Thoracic aorta (tissue), 2 donors: ENCODE results near the gene TIMM44. TPM values are rescaled to one million over a fixed set of nuclear protein-coding genes. Genes with fewer than 3 reads are reported as not detected.

ENCODE experiments used
- ATAC-seq: fragments of 150-250 bp; one replicate; pipeline ENCODE4 v1.8.0; 2017; ENCODE audit warnings: low read depth; ENCODE audit not compliant: insufficient number of reproducible peaks, low FRiP score
- DNase-seq: peaks from one replicate; pipeline ENCODE4 v3.0.0-alpha.2; 2020; ENCODE audit warnings: low spot score
- H3K27ac ChIP-seq, 2 donors: fragments of 200-600 bp; sonication (generic); 1 replicate in 1 of 2; 2 replicates in 1 of 2; pipeline ENCODE4 v1.5.1; 2016; ENCODE audit warnings: mild to moderate bottlenecking in 2 of 2, moderate library complexity in 2 of 2
- H3K27me3 ChIP-seq: fragments of 200-600 bp; sonication (generic); replicated peaks from 2 replicates; pipeline ENCODE4 v1.6.0; 2016; ENCODE audit warnings: mild to moderate bottlenecking; ENCODE audit not compliant: insufficient read depth
- H3K36me3 ChIP-seq: fragments of 200-600 bp; sonication (generic); one replicate; pipeline ENCODE4 v1.5.1; 2016
- H3K4me1 ChIP-seq, 2 donors: fragments of 200-600 bp; sonication (generic); 1 replicate in 1 of 2; 2 replicates in 1 of 2; pipeline versions ENCODE4 v1.5.1 to v1.6.0; 2016; ENCODE audit warnings: low read depth in 2 of 2, mild to moderate bottlenecking in 1 of 2; ENCODE audit not compliant: control insufficient read depth in 1 of 2
- H3K4me3 ChIP-seq: fragments of 200-600 bp; sonication (generic); 2 replicates; pipeline ENCODE4 v1.5.1; 2016; ENCODE audit warnings: mild to moderate bottlenecking
- H3K9me3 ChIP-seq: fragments of 200-600 bp; sonication (generic); 2 replicates; pipeline ENCODE4 v1.5.1; 2016
- total RNA-seq, 2 donors: library from RNA; depleted of rRNA; stranded (reverse); fragments of >200 nt; gene quantifications; one replicate each; pipeline versions ENCODE4 v1.1.0 to v1.2.3, GENCODE V29; 2016
- TF ChIP-seq, protein P1 (sequence below): fragments of 200-600 bp; sonication (generic); IDR thresholded peaks from one replicate; pipeline ENCODE4 v1.5.1; 2019; ENCODE audit warnings: antibody characterized with exemption

The TIMM44 gene
- total RNA-seq, 2 donors from 2014 or later = 51.2 to 77.6 TPM

DNA sequence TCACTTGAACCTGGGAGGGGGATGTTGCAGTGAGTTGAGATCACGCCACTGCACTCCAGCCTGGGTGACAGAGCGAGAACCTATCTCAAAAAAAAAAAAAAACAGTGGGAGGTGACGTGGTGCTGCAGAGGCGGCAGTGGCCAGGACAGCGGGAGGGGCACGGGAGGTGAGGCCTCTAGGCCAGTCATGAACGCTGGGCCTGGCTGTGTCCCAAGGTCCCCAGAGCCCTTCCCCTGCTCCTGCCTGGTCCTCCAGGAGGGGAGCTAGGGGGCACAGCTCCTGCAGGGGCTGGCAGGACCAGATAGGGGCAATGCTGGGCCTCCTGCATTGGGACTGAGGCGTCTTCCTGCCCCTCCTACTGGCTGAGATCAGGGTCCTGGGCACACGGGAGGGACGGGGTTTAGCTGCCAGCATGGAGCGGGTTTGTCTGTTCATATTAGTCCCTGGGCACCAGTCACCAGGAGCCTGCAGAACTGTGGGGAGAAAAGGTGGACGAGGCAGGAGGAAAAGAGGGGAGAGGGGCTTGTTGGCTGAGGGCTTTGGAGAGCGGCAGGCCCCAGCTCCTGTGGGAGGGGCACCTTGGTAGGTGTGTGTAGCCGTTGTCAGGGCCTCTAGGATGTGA is 35.3 kb downstream of the TIMM44 start:
- DNase-seq (no peak), ATAC-seq (no peak)
- H3K4me3 ChIP-seq = no peak overlapping the region
- no peaks in the 10 kb centered on the region for H3K9me3 ChIP-seq
- TF ChIP-seq, protein P1, sequence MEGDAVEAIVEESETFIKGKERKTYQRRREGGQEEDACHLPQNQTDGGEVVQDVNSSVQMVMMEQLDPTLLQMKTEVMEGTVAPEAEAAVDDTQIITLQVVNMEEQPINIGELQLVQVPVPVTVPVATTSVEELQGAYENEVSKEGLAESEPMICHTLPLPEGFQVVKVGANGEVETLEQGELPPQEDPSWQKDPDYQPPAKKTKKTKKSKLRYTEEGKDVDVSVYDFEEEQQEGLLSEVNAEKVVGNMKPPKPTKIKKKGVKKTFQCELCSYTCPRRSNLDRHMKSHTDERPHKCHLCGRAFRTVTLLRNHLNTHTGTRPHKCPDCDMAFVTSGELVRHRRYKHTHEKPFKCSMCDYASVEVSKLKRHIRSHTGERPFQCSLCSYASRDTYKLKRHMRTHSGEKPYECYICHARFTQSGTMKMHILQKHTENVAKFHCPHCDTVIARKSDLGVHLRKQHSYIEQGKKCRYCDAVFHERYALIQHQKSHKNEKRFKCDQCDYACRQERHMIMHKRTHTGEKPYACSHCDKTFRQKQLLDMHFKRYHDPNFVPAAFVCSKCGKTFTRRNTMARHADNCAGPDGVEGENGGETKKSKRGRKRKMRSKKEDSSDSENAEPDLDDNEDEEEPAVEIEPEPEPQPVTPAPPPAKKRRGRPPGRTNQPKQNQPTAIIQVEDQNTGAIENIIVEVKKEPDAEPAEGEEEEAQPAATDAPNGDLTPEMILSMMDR = no peak
- peaks cover 34% of the 10 kb centered on the region for H3K36me3 ChIP-seq
- H3K27me3 ChIP-seq = no peaks in the 10 kb centered on the region
- H3K4me1 ChIP-seq = peaks cover 13 to 34% of the 10 kb centered on the region in 2 donors
- H3K27ac ChIP-seq = no peak overlapping the region

DNA sequence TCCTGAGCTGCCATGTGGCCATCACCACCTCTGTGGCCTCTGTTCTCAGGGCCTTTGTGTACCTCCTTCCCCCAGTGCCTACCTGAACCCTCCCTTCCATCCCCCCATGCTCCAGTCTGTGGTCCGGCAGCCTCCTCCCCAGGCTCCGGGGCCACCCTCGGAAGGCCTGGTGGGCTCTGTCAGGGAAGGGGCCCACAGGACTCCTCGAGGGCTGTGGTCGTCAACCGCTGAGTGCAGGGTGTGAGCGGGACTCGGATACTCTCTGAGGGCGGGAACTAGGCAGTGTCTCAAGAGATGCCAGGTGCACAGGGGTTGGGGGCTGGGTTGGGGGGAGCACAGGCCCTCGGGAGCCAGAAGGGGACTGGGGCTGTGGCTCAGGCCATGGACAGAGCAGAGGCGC is 35.9 kb downstream of the TIMM44 start:
- Histone ChIP-seq H3K4me3 (no peak overlapping the region), H3K27me3 (no peaks in the 10 kb centered on the region), H3K27ac (no peak overlapping the region), H3K4me1 (peaks cover 18 to 41% of the 10 kb centered on the region in 2 donors), H3K9me3 (no peaks in the 10 kb centered on the region), H3K36me3 (peaks cover 29% of the 10 kb centered on the region)
- DNase-seq = no peak
- no peak for ATAC-seq
- TF ChIP-seq, protein P1 = no peak

DNA sequence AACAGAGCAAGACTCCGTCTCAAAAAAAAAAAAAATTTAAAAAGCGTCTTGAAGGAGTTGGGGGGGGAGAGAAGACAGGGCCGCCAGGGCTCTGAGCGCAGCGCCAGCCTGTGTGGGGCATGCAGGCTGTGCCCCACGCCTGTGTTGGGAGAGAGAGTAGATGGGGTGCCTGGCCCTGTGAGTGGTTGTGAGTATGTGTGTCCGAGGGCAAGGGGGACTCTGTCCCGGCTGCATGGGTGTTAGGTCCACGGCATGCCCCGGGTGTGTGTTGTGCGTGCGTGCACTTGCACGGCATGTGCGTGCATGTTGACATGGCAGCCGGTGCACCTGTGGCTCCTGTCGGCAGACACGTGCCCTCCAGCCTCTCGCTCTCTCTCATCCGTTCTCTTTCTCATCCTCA is 36.3 kb downstream of the TIMM44 start:
- ATAC-seq (no peak), DNase-seq (no peak)
- Histone ChIP-seq H3K27me3 (no peaks in the 10 kb centered on the region), H3K9me3 (no peaks in the 10 kb centered on the region), H3K36me3 (peaks cover 26% of the 10 kb centered on the region), H3K27ac (no peak overlapping the region), H3K4me3 (no peak overlapping the region), H3K4me1 (peaks cover 18 to 43% of the 10 kb centered on the region in 2 donors)
- TF ChIP-seq, protein P1 = no peak

DNA sequence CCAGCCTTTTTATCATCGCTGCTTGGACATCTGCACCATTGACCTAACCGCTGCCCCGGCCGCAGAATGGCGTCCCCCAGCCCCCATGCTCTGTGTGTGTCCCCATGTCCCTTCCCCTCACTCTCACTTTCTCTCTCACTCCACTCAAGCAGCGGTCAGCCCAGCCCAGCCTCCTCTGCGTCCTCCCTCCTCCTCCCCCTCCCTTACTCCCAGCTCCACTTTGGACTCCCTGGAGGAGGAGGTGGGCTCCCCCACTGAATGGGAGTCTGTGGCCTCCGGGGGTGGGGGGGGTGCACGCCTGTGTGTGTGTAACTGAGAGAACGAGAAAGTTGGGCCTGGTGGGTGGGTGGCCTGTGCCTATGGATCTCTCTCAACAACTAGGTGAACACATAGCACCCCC is 37.6 kb downstream of the TIMM44 start:
- Histone ChIP-seq H3K27ac (no peak overlapping the region), H3K9me3 (no peaks in the 10 kb centered on the region), H3K4me1 (peaks cover 18 to 43% of the 10 kb centered on the region in 2 donors), H3K36me3 (peaks cover 14% of the 10 kb centered on the region), H3K4me3 (no peak overlapping the region), H3K27me3 (no peaks in the 10 kb centered on the region)
- DNase-seq = no peak
- no peak for ATAC-seq
- TF ChIP-seq, protein P1 = no peak

DNA sequence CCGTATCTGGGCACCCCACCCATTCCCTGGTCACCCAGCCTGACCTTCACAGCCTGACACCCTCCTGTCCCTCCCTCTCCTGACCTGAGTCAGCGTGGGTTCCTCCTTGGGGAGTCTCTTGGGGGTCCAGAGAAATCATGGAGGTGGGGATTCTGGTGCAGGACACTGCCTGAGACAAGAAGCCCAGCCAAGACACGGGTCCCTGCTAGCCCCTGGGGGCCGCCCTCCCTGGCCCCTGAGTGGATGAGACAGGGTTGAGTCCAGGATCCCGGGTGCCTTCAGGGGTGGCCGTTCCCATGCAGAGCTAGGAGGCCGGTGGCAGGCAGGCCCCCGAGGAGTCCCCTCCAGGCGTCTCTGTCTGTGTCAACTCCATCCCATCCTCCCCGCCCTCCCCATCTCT is 38.2 kb downstream of the TIMM44 start:
- ATAC-seq = no peak

More for the DNA sequence above, 38.2 kb downstream of the TIMM44 start:
- Histone ChIP-seq H3K36me3 (peaks cover 8% of the 10 kb centered on the region), H3K9me3 (no peaks in the 10 kb centered on the region), H3K27ac (no peak overlapping the region), H3K4me1 (peaks cover 18 to 43% of the 10 kb centered on the region in 2 donors), H3K27me3 (no peaks in the 10 kb centered on the region), H3K4me3 (peak overlapping the region; percentile 76)
- DNase-seq = no peak
- TF ChIP-seq, protein P1 = no peak
